Ovary (tissue), 3 donors: ENCODE results near the gene MAPK14.

Source experiments
- POLR2A ChIP-seq: fragments of 450-650 bp; IDR thresholded peaks from one replicate; pipeline ENCODE4 v1.6.1; 2017; ENCODE audit warnings: antibody characterized with exemption, mild to moderate bottlenecking, moderate library complexity
- TF ChIP-seq, protein P1 (sequence below), 3 donors: fragments of 450-650 bp in 2 of 3; fragments of 200-600 bp in 1 of 3; IDR thresholded peaks; one replicate each; pipeline versions ENCODE4 v1.5.1 to v1.8.0; 2016 to 2022; ENCODE audit warnings: antibody characterized with exemption in 3 of 3, mild to moderate bottlenecking in 1 of 3
- donor health status: DM: no; HTN: no; CAD: no.

DNA sequence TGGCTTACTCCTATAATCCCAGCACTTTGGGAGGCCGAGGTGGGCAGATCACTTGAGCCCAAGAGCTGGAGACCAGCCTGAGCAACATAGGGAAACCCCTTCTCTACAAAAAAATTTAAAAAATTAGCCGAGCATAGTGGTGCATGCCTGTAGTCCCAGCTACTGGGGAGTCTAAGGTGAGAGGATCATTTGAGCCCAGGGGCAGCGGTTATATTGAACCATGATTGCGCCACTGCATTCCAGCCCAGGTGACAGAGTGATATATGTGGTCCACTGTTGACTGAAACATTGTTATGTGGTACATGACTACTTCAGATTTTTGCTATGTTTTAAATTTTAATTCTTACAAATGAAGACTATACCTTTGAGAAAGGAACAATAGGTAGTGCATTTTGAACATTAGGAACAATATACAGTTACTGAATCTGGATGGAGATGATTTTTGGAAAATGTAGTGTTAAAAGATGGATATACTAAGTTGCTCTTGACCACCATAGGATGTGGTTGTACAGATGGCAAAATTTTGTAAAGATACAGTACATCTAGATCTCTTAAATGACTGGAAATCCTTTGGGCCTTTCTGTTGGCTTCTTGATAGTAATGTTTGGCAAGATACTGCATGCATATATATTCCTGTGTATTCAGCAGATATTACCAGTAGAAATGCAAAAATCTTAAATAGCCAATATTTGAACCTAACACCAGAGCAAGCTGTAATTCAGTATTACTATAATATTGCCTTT is 35.9 kb downstream of the MAPK14 start:
- TF ChIP-seq, protein P1, sequence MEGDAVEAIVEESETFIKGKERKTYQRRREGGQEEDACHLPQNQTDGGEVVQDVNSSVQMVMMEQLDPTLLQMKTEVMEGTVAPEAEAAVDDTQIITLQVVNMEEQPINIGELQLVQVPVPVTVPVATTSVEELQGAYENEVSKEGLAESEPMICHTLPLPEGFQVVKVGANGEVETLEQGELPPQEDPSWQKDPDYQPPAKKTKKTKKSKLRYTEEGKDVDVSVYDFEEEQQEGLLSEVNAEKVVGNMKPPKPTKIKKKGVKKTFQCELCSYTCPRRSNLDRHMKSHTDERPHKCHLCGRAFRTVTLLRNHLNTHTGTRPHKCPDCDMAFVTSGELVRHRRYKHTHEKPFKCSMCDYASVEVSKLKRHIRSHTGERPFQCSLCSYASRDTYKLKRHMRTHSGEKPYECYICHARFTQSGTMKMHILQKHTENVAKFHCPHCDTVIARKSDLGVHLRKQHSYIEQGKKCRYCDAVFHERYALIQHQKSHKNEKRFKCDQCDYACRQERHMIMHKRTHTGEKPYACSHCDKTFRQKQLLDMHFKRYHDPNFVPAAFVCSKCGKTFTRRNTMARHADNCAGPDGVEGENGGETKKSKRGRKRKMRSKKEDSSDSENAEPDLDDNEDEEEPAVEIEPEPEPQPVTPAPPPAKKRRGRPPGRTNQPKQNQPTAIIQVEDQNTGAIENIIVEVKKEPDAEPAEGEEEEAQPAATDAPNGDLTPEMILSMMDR (IDR thresholded peaks at IDR 0.05), result no peak
- no peak for TF ChIP-seq POLR2A
